Adipose tissue (tissue), 3 donors: ENCODE results near the gene CRTC1. TPM values are rescaled to one million over a fixed set of nuclear protein-coding genes. Genes with fewer than 3 reads are reported as not detected.

Experiments used
- H3K27ac ChIP-seq: one replicate; pipeline ENCODE4 v1.5.1; 2013; ENCODE audit warnings: low read depth, low read length
- WGBS, 3 donors: extraction: QIAGEN DNeasy Blood & Tissue Kit; methylation state at CpG; one replicate each; pipeline ENCODE4 v1.1.7; 2013; 5-methylcytosine and 5-hydroxymethylcytosine counted together
- polyA plus RNA-seq, 3 donors: library from polyadenylated mRNA; stranded (reverse); fragments of 200-250 nt; gene quantifications; one replicate each; pipeline ENCODE4 v1.2.3, GENCODE V29; 2013
- donor health status: healthy with polysubstance abuse.
- donor health status: Bipolar disorder and iron deficiency.
- donor health status: healthy.

Gene CRTC1
- polyA plus RNA-seq, 3 donors = 5.3 to 8.3 (median 5.4) TPM

- WGBS, 3 donors = 8 to 21% (median 18%) methylated on average over 16 of the region's 16 CpGs
- H3K27ac ChIP-seq = no peak overlapping the region
Measured at GRCh38 chr19:18683958-18684641, 620 bp downstream of the CRTC1 start.

GRCh38 chr19:18684642-18684993, 1.1 kb downstream of the CRTC1 start:
- WGBS, 3 donors = 80 to 89% (median 88%) methylated on average over 3 of the region's 3 CpGs
- no peak overlapping the region for H3K27ac ChIP-seq

- no peak overlapping the region for H3K27ac ChIP-seq
- WGBS, 3 donors = 53 to 79% (median 73%) methylated on average over 5 of the region's 5 CpGs
Measured at GRCh38 chr19:18685597-18686190, 2.2 kb downstream of the CRTC1 start.

GRCh38 chr19:18687740-18688465, 4.4 kb downstream of the CRTC1 start:
- WGBS, 3 donors = 92 to 94% (median 93%) methylated on average over 16 of the region's 16 CpGs
- no peak overlapping the region for H3K27ac ChIP-seq

GRCh38 chr19:18696023-18696422, 12.5 kb downstream of the CRTC1 start:
- 84 to 93% (median 91%) methylated on average over 12 of the region's 12 CpGs for WGBS, 3 donors
- H3K27ac ChIP-seq = no peak overlapping the region

GRCh38 chr19:18697680-18698079, 14.2 kb downstream of the CRTC1 start:
- no peak overlapping the region for H3K27ac ChIP-seq
- 37 to 91% (median 83%) methylated on average over 3 of the region's 3 CpGs for WGBS, 3 donors

GRCh38 chr19:18698321-18699167, 15.1 kb downstream of the CRTC1 start:
- H3K27ac ChIP-seq = no peak overlapping the region
- 85 to 95% (median 92%) methylated on average over 18 of the region's 18 CpGs for WGBS, 3 donors

GRCh38 chr19:18699403-18700054, 16.0 kb downstream of the CRTC1 start:
- no peak overlapping the region for H3K27ac ChIP-seq
- 70 to 73% (median 72%) methylated on average over 14 of the region's 14 CpGs for WGBS, 3 donors

- no peak overlapping the region for H3K27ac ChIP-seq
Measured at GRCh38 chr19:18700501-18701249, 17.2 kb downstream of the CRTC1 start.

GRCh38 chr19:18701250-18701608, 17.7 kb downstream of the CRTC1 start:
- H3K27ac ChIP-seq = no peak overlapping the region
- WGBS, 3 donors = 15 to 41% (median 22%) methylated on average over 7 of the region's 7 CpGs

More at GRCh38 chr19:18700501-18701249, 17.2 kb downstream of the CRTC1 start:
- 2 to 23% (median 4%) methylated on average over 35 of the region's 35 CpGs for WGBS, 3 donors

- no peak overlapping the region for H3K27ac ChIP-seq
- 83 to 93% (median 91%) methylated on average over 4 of the region's 4 CpGs for WGBS, 3 donors
Measured at GRCh38 chr19:18704054-18704453, 20.6 kb downstream of the CRTC1 start.

GRCh38 chr19:18704971-18705370, 21.5 kb downstream of the CRTC1 start:
- 82 to 87% (median 85%) methylated on average over 7 of the region's 7 CpGs for WGBS, 3 donors
- no peak overlapping the region for H3K27ac ChIP-seq

- WGBS, 3 donors = 72 to 80% (median 78%) methylated on average over 24 to 25 of the region's 25 CpGs
- H3K27ac ChIP-seq = no peak overlapping the region
Measured at GRCh38 chr19:18708452-18709231, 25.2 kb downstream of the CRTC1 start.

GRCh38 chr19:18709546-18709945, 26.1 kb downstream of the CRTC1 start:
- no peak overlapping the region for H3K27ac ChIP-seq
- 93 to 98% (median 94%) methylated on average over 8 to 10 of the region's 10 CpGs for WGBS, 3 donors

GRCh38 chr19:18710186-18710585, 26.7 kb downstream of the CRTC1 start:
- no peak overlapping the region for H3K27ac ChIP-seq
- WGBS, 3 donors = 48 to 87% (median 62%) methylated on average over 11 of the region's 11 CpGs

- no peak overlapping the region for H3K27ac ChIP-seq
- WGBS, 3 donors = 55 to 67% (median 63%) methylated on average over 28 of the region's 28 CpGs
Measured at GRCh38 chr19:18710996-18711751, 27.7 kb downstream of the CRTC1 start.
